Activated CD8-positive, alpha-beta T cell treated with anti-CD3 and anti-CD28 coated beads, Interleukin-2, amount 10 ng/mL, durations not matched to agents 7 days and 5 days (primary cell): ENCODE results near the gene FBLN2. TPM values are rescaled to one million over a fixed set of nuclear protein-coding genes. Genes with fewer than 3 reads are reported as not detected.

Experiments used
- ATAC-seq: fragments of 150-1000 bp; cut with Tn5 transposase; one replicate; pipeline ENCODE4 v1.10.0; 2021; ENCODE audit warnings: moderate library complexity
- CTCF ChIA-PET: fragments of 350-600 bp; sonication (Branson Sonifier 250); formaldehyde crosslinking; loops from one replicate; lab custom pipeline; 2021; ENCODE audit warnings: antibody characterized with exemption; lab: Charles Lee
- POLR2A ChIA-PET: fragments of 350-600 bp; sonication (Branson Sonifier 250); formaldehyde crosslinking; loops from one replicate; lab custom pipeline; 2021; ENCODE audit warnings: antibody characterized with exemption; lab: Charles Lee
- DNase-seq: peaks from one replicate; pipeline ENCODE4 v3.0.0-alpha.2; 2020
- H3K27ac Mint-ChIP-seq: one replicate; pipeline ENCODE4 v1.8.0; 2021; ENCODE audit warnings: mild to moderate bottlenecking, mixed read lengths
- H3K27me3 Mint-ChIP-seq: one replicate; pipeline ENCODE4 v1.8.0; 2021; ENCODE audit warnings: low read depth, mixed read lengths
- H3K36me3 Mint-ChIP-seq: one replicate; pipeline ENCODE4 v1.8.0; 2021; ENCODE audit warnings: low read depth, mixed read lengths
- H3K4me1 Mint-ChIP-seq: one replicate; pipeline ENCODE4 v1.8.0; 2021; ENCODE audit warnings: low read depth, mixed read lengths
- H3K4me3 Mint-ChIP-seq: one replicate; pipeline ENCODE4 v1.8.0; 2021; ENCODE audit warnings: mild to moderate bottlenecking, mixed read lengths
- H3K9me3 Mint-ChIP-seq: one replicate; pipeline ENCODE4 v1.8.0; 2022; ENCODE audit warnings: mixed read lengths; ENCODE audit not compliant: insufficient read depth
- total RNA-seq, 2 experiments: library from RNA; stranded (reverse); gene quantifications; one replicate each; pipeline ENCODE4 v1.2.3, GENCODE V29; 2021

The FBLN2 gene
- total RNA-seq, 2 experiments from 2014 or later = 1.8 to 2.6 TPM

GRCh38 chr3:13652728-13653127 lies 103.8 kb downstream of the FBLN2 start:
- DNase-seq (no peak), ATAC-seq (no peak)
- Mint-ChIP-seq H3K4me3 (no peak overlapping the region), H3K27me3 (peaks cover 33% of the 10 kb centered on the region), H3K4me1 (peaks cover 52% of the 10 kb centered on the region), H3K27ac (no peak overlapping the region), H3K36me3 (no peaks in the 10 kb centered on the region), H3K9me3 (no peaks in the 10 kb centered on the region)
- CTCF ChIA-PET = interaction anchor here (0.8 to 15.5 kb wide), 3 partner anchors 8 to 232 kb away, joined by 3 to 387 read pairs (median 374); partner anchors contain the start of gene WNT7A
- POLR2A ChIA-PET = no interaction called here

- Mint-ChIP-seq H3K4me3 (no peak overlapping the region), H3K27ac (peak overlapping the region; percentile 24), H3K9me3 (no peaks in the 10 kb centered on the region), H3K4me1 (peaks cover 45% of the 10 kb centered on the region), H3K27me3 (peaks cover 30% of the 10 kb centered on the region), H3K36me3 (no peaks in the 10 kb centered on the region)
- ChIA-PET CTCF (interaction anchor here (1.3 to 15.5 kb wide), 3 partner anchors 155 to 231 kb away, joined by 3 to 387 read pairs (median 374); partner anchors contain the start of gene WNT7A), POLR2A (no interaction called here)
- DNase-seq (peak; percentile 30), ATAC-seq (no peak)
Measured at GRCh38 chr3:13653631-13654279, 104.8 kb downstream of the FBLN2 start.

DNA sequence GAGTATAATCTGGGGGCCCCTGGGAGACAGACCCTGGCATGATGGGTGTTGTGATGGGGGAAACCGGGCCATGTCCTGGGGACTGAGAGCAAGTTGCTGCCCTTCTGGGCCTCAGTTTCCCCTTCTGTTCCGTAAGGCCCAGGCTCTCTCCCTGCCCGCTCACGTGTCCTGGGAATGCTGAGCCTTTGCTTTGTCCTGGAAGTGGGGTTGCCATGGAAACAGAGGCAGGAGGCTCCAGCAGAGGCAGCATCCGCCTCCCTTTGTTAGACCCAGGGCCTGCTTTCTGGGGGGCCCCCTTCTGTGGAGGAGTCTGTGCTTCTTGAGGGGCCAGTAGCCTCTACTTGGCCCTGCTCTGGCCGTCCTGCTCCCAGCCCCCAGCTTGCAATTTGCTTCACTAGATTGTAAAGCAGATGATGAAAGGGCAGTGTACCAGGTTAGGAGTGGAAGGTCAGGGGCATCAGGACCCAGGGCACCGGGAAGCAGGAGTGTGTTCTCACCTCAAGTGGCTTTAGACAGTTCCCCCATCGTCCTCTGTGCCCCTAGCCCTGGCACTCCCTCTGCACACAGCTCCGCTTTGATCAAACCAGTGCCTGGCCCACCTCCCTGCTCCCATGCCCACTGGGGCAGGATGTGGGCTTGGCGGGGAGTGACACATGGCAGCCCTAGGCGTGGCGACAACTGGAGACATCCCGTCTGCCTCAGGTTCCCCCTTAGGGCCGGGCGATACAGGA lies 105.6 kb downstream of the FBLN2 start:
- peak overlapping the region; percentile 31 for H3K27ac Mint-ChIP-seq
- H3K9me3 Mint-ChIP-seq = no peaks in the 10 kb centered on the region
- no peak overlapping the region for H3K4me3 Mint-ChIP-seq
- ATAC-seq = peak; percentile 33
- POLR2A ChIA-PET = interaction anchor here (0.6 kb wide), 1 partner anchor 237 kb away, joined by 3 read pairs; no protein-coding TSS in a partner anchor
- H3K4me1 Mint-ChIP-seq = peaks cover 45% of the 10 kb centered on the region
- H3K36me3 Mint-ChIP-seq = no peaks in the 10 kb centered on the region
- H3K27me3 Mint-ChIP-seq = peaks cover 31% of the 10 kb centered on the region
- peak; percentile 69 for DNase-seq
- CTCF ChIA-PET = interaction anchor here (0.6 to 15.5 kb wide), 9 partner anchors 9 to 240 kb away, joined by 3 to 387 read pairs (median 4); partner anchors contain the start of genes HDAC11 and WNT7A

DNA sequence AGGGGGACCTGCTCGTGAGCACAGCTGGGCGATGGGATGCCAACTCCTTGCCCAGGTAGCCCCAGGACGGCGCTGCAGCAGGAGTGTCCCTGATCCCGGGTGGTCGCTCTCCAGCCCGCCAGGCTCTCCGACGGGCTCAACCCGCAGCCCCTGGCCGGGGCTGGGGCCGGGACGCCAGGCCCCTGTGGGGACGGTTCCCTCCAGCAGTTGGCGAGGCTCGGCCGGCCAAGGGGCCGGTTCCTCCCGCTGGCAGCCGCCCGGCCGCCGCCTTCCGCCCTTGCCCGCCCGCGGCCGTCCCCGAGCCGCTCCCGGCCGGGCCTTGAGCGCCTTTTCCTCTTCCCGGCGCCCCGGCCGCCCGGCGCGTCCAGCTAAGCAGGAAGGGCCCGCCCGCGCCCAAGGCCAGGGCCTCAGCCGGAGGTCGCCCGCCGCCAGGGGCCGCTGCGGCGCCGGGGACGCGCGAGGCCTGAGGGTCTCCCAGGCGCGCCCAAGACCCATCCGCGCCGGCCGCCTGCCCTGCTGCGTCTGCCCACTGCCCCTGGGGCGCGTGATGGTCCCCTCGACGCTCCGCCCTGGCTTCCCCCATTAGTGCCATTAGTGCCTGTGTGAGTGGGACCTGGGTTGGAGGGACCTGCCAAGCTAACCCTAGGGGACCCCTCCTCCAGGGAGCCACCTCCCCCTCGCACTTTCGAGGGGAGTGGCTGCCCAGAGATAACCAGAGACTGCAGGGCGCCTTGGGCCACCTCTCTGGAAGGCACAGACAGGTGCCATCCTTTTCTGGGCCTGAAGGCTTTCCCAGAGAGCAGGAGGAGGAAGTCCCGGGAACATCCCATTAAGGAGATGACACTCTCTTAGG lies 106.4 kb downstream of the FBLN2 start:
- POLR2A ChIA-PET = interaction anchor here (0.6 to 0.7 kb wide), 2 partner anchors 92 to 236 kb away, joined by 3 read pairs; no protein-coding TSS in a partner anchor
- ATAC-seq = peak; percentile 33
- H3K4me3 Mint-ChIP-seq = no peak overlapping the region
- peaks cover 42% of the 10 kb centered on the region for H3K4me1 Mint-ChIP-seq
- H3K27ac Mint-ChIP-seq = peak overlapping the region; percentile 31
- CTCF ChIA-PET = interaction anchor here (0.6 to 15.5 kb wide), 9 partner anchors 10 to 239 kb away, joined by 3 to 387 read pairs (median 4); partner anchors contain the start of genes HDAC11 and WNT7A
- DNase-seq = no peak
- H3K27me3 Mint-ChIP-seq = peaks cover 28% of the 10 kb centered on the region
- H3K36me3 Mint-ChIP-seq = no peaks in the 10 kb centered on the region
- no peaks in the 10 kb centered on the region for H3K9me3 Mint-ChIP-seq

GRCh38 chr3:13656584-13657301 lies 107.8 kb downstream of the FBLN2 start:
- no peak for DNase-seq
- Mint-ChIP-seq H3K4me3 (no peak overlapping the region), H3K27me3 (peaks cover 25% of the 10 kb centered on the region), H3K9me3 (no peaks in the 10 kb centered on the region), H3K36me3 (no peaks in the 10 kb centered on the region), H3K27ac (no peak overlapping the region), H3K4me1 (peaks cover 39% of the 10 kb centered on the region)
- CTCF ChIA-PET = interaction anchor here (0.9 to 15.5 kb wide), 29 partner anchors 8 to 522 kb away, joined by 3 to 387 read pairs (median 4); partner anchors contain the start of genes HDAC11, LSM3, WNT7A and XPC
- ATAC-seq = no peak
- POLR2A ChIA-PET = no interaction called here

DNA sequence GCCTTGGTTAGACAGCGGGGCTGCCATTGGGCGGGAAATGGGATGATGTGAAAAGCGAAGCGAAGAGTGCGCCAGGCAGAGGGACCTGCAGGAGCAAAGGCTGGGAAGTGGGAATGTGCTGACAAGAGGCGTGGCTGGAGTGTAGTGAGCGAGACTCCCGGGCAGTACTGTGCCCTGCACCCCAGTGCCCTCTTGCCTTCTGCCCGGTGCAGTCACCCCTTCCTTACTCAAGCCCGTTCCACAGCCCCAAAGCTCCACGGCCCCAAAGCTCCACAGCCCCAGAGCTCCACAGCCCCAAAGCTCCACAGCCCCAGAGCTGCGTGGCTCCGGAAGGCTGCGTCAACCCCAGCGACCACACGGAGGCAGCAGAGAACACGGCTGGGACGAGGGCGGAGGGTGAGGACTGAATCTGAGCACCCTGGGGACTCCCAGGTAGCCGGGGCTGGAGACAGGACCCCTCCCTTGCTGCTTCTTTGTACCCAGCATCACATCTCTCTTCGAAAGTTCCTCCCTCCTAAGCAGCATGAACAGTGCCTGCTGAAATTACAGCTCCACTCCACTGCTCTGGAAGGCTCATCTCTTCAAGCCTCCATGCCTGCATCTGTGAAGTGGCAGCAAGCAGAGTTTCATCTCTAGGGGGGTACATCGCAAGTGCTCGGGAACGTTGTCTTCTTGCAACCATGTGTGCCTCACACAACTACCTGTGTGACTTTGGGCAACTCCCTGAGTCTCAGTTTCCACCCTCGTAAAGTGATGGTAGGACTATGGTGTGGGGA lies 108.9 kb downstream of the FBLN2 start:
- no peak overlapping the region for H3K4me3 Mint-ChIP-seq
- DNase-seq = peak; percentile 76
- ChIA-PET CTCF (interaction anchor here (0.6 to 15.5 kb wide), 36 partner anchors 8 to 521 kb away, joined by 3 to 387 read pairs (median 4); partner anchors contain the start of genes HDAC11, LSM3, WNT7A and XPC), POLR2A (no interaction called here)
- H3K36me3 Mint-ChIP-seq = no peaks in the 10 kb centered on the region
- H3K9me3 Mint-ChIP-seq = no peaks in the 10 kb centered on the region
- H3K27me3 Mint-ChIP-seq = peaks cover 22% of the 10 kb centered on the region
- ATAC-seq = peak; percentile 81
- H3K4me1 Mint-ChIP-seq = peaks cover 32% of the 10 kb centered on the region
- H3K27ac Mint-ChIP-seq = no peak overlapping the region

GRCh38 chr3:13658681-13659080 lies 109.8 kb downstream of the FBLN2 start:
- H3K27me3 Mint-ChIP-seq = peaks cover 22% of the 10 kb centered on the region

DNA sequence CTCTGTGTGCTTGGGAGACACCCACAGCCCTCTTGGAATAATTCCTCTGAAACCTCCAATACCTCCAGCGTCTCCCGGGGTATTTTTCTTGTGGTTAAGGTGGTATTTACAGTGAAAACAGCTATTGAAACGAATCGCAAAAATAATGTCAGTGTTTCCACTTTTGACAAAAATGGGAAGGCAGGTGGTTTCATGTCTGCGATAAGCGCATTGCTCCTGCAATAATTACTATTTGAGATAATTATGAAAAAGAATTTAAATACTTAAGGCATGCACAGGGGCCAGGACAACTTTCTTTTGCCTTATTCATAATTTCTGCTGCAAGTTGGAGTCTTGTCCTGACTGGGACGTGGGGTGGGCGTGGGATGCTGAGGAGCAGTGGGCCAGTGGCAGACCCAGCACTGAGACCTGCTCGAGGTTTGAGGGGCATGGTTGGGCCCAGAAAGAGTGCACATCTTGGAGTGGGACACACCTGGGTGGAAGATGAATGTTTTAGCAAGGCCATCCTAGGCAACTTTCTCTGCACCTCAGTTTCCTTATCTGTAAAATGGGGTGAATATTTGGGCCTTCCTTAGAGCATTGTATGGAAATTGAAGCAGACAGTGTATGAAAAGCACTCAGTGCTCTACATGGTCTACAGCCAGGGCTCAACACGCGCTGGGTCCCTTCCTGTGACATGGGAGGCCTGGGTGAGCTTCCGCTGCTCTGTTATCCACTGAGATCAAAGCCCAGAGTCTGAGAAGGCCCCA lies 110.5 kb downstream of the FBLN2 start:
- Mint-ChIP-seq H3K27me3 (peaks cover 18% of the 10 kb centered on the region), H3K4me1 (peaks cover 20% of the 10 kb centered on the region), H3K36me3 (no peaks in the 10 kb centered on the region), H3K9me3 (no peaks in the 10 kb centered on the region), H3K27ac (no peak overlapping the region), H3K4me3 (no peak overlapping the region)
- ChIA-PET POLR2A (no interaction called here), CTCF (interaction anchor here (1.1 to 12.6 kb wide), 4 partner anchors 11 to 225 kb away, joined by 3 to 387 read pairs (median 5); partner anchors contain the start of gene WNT7A)
- DNase-seq = no peak
- no peak for ATAC-seq

More at GRCh38 chr3:13658681-13659080, 109.8 kb downstream of the FBLN2 start:
- ATAC-seq (no peak), DNase-seq (no peak)
- peaks cover 26% of the 10 kb centered on the region for H3K4me1 Mint-ChIP-seq
- ChIA-PET CTCF (interaction anchor here (0.7 to 12.6 kb wide), 14 partner anchors 10 to 520 kb away, joined by 3 to 387 read pairs (median 6); partner anchors contain the start of genes HDAC11, LSM3, WNT7A and XPC), POLR2A (no interaction called here)
- no peaks in the 10 kb centered on the region for H3K36me3 Mint-ChIP-seq
- no peak overlapping the region for H3K27ac Mint-ChIP-seq
- H3K9me3 Mint-ChIP-seq = no peaks in the 10 kb centered on the region
- H3K4me3 Mint-ChIP-seq = no peak overlapping the region

DNA sequence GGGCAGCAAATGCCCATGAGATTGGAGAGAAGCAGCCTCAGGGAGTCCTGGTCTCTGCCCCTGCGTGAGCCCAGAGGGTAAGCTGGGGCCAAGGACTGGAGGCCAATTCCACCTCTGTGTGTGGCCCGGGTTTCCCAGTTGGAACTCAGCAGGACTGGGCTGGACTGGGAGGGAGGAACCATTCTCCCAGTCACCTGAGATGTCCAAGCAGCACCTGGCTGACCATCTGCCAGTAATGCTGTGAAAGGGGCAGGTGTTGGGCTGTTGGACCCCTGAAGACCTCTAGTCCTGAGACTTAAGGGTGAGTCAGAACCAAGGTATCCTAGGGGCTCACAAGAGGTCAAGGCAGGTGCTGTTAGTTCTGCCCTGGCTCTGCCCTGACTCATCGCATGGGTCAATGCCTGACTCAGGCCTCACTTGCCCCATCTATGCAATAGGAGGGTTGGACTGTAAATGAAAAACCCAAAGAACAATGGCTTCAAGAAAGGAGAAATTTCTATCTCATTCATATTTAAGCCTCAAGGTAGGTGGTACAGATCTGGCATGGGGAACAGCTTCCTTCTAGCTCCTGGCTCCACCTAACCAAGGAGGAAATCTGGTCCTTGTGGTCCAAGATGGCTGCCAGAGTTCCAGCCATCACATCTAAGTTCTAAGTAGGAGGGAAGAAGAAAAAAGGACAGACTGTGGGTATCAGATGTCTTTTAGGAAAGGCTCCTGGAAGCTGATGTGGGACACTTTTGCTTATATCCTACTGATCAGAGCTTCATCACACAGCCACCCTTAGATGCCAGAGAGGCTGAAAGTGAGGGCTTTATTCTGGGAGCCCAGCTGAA lies 111.3 kb downstream of the FBLN2 start:
- H3K27me3 Mint-ChIP-seq = peaks cover 18% of the 10 kb centered on the region
- ATAC-seq = no peak
- no peak overlapping the region for H3K27ac Mint-ChIP-seq
- no peak overlapping the region for H3K4me3 Mint-ChIP-seq
- peaks cover 15% of the 10 kb centered on the region for H3K4me1 Mint-ChIP-seq
- no peaks in the 10 kb centered on the region for H3K36me3 Mint-ChIP-seq
- DNase-seq = no peak
- H3K9me3 Mint-ChIP-seq = no peaks in the 10 kb centered on the region
- POLR2A ChIA-PET = no interaction called here
- CTCF ChIA-PET = interaction anchor here (1.2 to 1.3 kb wide), 2 partner anchors 9 to 225 kb away, joined by 5 read pairs; no protein-coding TSS in a partner anchor
